Measurements from ENCODE around the gene ECHS1.

Gene ECHS1

GRCh38 chr10:133336577-133337369 lies 36.4 kb downstream of the ECHS1 start, which contains the start of gene CALY (continued):
- no peak for TF ChIP-seq ZNF394 (tag by site-specific recombination; IDR thresholded peaks at IDR 0.05; ENCODE audit: borderline replicate concordance)
- no peak for TF ChIP-seq ZNF580 (tag by site-specific recombination; IDR thresholded peaks at IDR 0.05)
- peak; percentile 26; the same call in 1 of the 2 replicates for TF ChIP-seq ZBTB11 (tag by site-specific recombination; conservative IDR thresholded peaks at IDR 0.05; ENCODE audit: low read depth)
- peak; percentile 34; the same call in 1 of the 2 replicates for TF ChIP-seq SP3 (tag by site-specific recombination; IDR thresholded peaks at IDR 0.05)
- TF ChIP-seq ZNF549 (tag by site-specific recombination; IDR thresholded peaks at IDR 0.05) = no peak
- no peak for TF ChIP-seq ZNF704 (tag by site-specific recombination; IDR thresholded peaks at IDR 0.05)
- TF ChIP-seq GFI1B (tag by site-specific recombination; IDR thresholded peaks at IDR 0.05) = no peak
- no peak for TF ChIP-seq PRDM6 (tag by site-specific recombination; IDR thresholded peaks at IDR 0.05)
- no peak for TF ChIP-seq HOXD13 (CRISPR knock-in tag; IDR thresholded peaks at IDR 0.05; ENCODE audit: borderline replicate concordance)
- peak; percentile 71 for TF ChIP-seq PATZ1 (tag by site-specific recombination; IDR thresholded peaks at IDR 0.05)
- TF ChIP-seq OVOL3 (tag by site-specific recombination; IDR thresholded peaks at IDR 0.05) = no peak
- TF ChIP-seq ZFP37 (tag by site-specific recombination; IDR thresholded peaks at IDR 0.05) = no peak
- no peak; the same call in 1 of the 2 replicates for TF ChIP-seq ZNF544 (tag by site-specific recombination; IDR thresholded peaks at IDR 0.05)
- no peak for TF ChIP-seq ZNF558 (tag by site-specific recombination; IDR thresholded peaks at IDR 0.05)
- TF ChIP-seq KLF17 (tag by site-specific recombination; IDR thresholded peaks at IDR 0.05) = peak; percentile 14
- no peak for TF ChIP-seq ZSCAN16 (tag by site-specific recombination; IDR thresholded peaks at IDR 0.05)
- TF ChIP-seq ZFP41 (tag by site-specific recombination; IDR thresholded peaks at IDR 0.05; ENCODE audit: borderline replicate concordance) = no peak
- TF ChIP-seq ZNF112 (tag by site-specific recombination; IDR thresholded peaks at IDR 0.05) = no peak
- no peak; the same call in 1 of the 2 replicates for TF ChIP-seq ZBTB7A (tag by site-specific recombination; IDR thresholded peaks at IDR 0.05; ENCODE audit: low read depth)
- no peak for TF ChIP-seq ZNF621 (tag by site-specific recombination; IDR thresholded peaks at IDR 0.05)
- TF ChIP-seq ZNF610 (tag by site-specific recombination; IDR thresholded peaks at IDR 0.05; ENCODE audit: borderline replicate concordance) = no peak
- TF ChIP-seq ZNF19 (tag by site-specific recombination; IDR thresholded peaks at IDR 0.05; ENCODE audit: low read depth) = no peak
- TF ChIP-seq ZBTB44 (tag by site-specific recombination; IDR thresholded peaks at IDR 0.05) = no peak
- no peak for TF ChIP-seq ZNF529 (tag by site-specific recombination; IDR thresholded peaks at IDR 0.05; ENCODE audit: insufficient replicate concordance)
- no peak for TF ChIP-seq ZNF280C (tag by site-specific recombination; IDR thresholded peaks at IDR 0.05)
